T-helper 1 cell treated with Interleukin-12 subunit alpha and Interleukin-12 subunit beta and Interleukin-4 antibody, amounts not matched to agents 30 μg/mL and 1 μg/mL, for 36 hours (primary cell): Measurements from ENCODE around the gene TRPV3.
"Not testable (repeated sequence)": the region's sequence is repeated elsewhere in the genome, so short reads cannot be mapped to it uniquely, and the experiment has no call there.

Experiments
- H3K27ac Mint-ChIP-seq: one replicate; pipeline ENCODE4 v1.8.0; 2021; ENCODE audit warnings: mild to moderate bottlenecking, mixed read lengths
- H3K27me3 Mint-ChIP-seq: one replicate; pipeline ENCODE4 v1.8.0; 2021; ENCODE audit warnings: low read depth, mixed read lengths
- H3K36me3 Mint-ChIP-seq: one replicate; pipeline ENCODE4 v1.8.0; 2021; ENCODE audit warnings: low read depth, mixed read lengths
- H3K4me1 Mint-ChIP-seq: one replicate; pipeline ENCODE4 v1.8.0; 2021; ENCODE audit warnings: low read depth, mixed read lengths
- H3K4me3 Mint-ChIP-seq: one replicate; pipeline ENCODE4 v1.8.0; 2021; ENCODE audit warnings: mild to moderate bottlenecking, moderate library complexity, mixed read lengths
- H3K9me3 Mint-ChIP-seq: one replicate; pipeline ENCODE4 v1.8.0; 2021; ENCODE audit warnings: mixed read lengths

The TRPV3 gene

GRCh38 chr17:3469529-3469928 is 88.1 kb downstream of the TRPV3 start:
- Mint-ChIP-seq H3K27me3 (peaks cover 4% of the 10 kb centered on the region), H3K4me3 (no peak overlapping the region), H3K4me1 (no peaks in the 10 kb centered on the region), H3K9me3 (no peaks in the 10 kb centered on the region), H3K27ac (no peak overlapping the region), H3K36me3 (no peaks in the 10 kb centered on the region)

DNA sequence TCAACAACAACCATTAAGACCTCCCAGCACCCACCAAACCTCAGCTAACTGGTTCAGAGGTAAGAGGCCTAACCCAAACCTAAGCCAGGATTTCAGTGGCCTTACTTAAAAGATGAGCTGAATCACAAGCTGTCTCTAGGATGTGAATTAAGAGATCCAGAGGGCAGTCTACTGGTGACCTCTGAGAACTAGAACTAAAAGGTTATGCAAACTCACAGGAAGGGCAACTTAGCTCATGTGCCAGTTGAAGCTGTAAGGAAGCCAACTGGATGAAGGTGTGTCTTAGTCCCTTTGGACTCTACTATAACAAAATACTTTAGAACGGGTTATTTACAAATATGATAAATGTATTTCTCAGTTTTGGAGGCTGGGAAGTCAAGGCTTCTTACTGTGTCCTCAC is 91.3 kb downstream of the TRPV3 start:
- H3K36me3 Mint-ChIP-seq, H3K27ac Mint-ChIP-seq, H3K4me1 Mint-ChIP-seq, H3K27me3 Mint-ChIP-seq, H3K4me3 Mint-ChIP-seq, H3K9me3 Mint-ChIP-seq: not testable (repeated sequence)
